ENCODE results near the gene ATF4.

ATF4 gene

DNA sequence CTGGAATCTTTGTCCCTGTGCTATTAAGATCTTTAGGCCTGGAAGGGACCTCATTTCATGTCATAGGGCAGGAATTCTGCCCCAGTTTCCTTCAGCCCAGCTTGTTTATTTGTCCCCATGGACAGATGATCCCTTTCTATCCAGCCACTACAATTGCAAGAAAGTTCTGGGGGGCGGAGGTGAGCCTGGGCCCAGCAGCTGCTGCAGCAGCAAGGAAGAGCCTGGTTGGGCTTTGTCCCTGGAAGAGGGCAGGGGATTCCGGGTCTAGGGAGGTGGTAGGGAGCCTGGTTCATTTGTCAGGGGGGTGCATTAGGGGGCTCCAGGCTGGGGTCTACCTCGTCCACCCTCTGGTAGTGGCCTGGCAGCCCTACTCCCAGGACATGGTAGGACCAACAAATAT is 33.8 kb downstream of the ATF4 start:
- Histone ChIP-seq H3K4me3 (ENCODE audit: low read length) (no peak overlapping the region), H3K9me3 (ENCODE audit: insufficient read depth, low read depth, low read length) (no peaks in the 10 kb centered on the region), H3K4me1 (ENCODE audit: insufficient read depth, low read length) (no peaks in the 10 kb centered on the region), H3K9ac (ENCODE audit: low read depth, low read length) (no peak overlapping the region), H3K36me3 (ENCODE audit: insufficient read depth, low read depth, low read length) (no peaks in the 10 kb centered on the region), H3K27ac (ENCODE audit: low read length) (no peak overlapping the region), H3K27me3 (ENCODE audit: insufficient read depth, low read length) (peaks cover 61% of the 10 kb centered on the region)

DNA sequence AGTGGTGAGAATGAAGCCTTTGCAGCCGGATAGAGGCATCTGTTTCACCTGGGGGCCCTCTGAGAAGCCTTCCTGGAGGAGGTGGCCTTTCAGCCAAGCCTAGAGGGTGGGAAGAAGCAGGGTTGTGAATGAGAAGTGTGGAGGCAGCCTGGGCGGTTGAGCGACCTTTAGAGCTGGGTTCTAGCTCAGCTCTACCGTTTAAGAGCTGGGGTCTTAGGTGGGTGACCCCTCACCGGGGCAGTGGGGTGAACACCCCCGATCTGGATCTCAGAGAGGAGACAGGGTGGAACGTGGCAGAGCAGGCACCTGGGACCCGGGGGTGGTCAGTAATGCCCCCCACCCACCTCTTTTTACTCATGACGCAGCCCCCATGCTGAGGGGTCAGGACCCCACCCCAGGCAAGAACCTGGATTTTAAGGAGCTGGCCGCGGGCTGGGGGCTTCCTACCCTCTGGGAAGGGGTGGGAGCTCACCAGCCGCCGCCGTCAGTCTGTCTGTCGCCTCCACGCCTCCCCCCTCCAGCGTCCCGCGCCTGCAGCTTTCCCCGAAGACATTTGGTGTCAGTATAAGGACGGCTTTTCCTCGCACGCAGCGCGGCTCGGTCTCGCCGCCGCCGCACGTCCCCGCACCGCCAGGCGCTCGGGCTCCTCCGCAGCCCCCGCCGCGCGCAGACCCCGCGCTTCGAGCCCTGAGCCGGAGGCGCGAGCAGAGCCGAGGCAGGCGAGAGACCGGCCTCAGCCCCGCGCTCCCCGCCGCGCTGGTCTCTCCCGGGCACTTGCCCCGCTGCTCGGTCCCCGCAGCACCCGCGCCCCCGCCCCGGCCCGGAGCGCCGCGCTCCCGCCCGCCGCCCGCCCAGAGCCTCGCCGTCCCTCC is 36.8 kb downstream of the ATF4 start:
- no peak overlapping the region for H3K27ac ChIP-seq (ENCODE audit: low read length)

DNA sequence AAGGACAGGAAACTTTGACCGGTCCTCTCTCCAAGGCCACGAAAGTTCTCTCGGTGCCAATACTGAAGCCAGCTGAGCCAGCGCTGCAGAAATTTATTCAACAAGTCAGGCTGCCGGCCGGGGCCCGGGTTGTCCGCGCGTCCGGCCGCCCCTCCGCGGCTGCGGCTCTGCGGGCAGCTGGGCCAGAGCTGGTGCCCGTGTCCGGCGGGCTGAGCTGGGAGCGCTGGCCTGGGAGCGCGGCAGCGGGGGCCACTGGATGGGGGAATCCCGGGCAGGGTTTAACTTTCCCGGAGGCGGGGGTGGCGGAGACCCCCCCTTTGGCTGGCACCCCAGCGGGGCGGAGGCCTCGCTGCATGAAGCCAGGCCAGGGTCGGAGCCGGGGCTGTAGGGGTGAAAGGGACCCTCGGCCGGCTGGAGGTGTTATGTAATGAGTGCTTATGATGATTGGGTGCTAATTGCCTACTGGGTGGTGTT is 37.9 kb downstream of the ATF4 start:
- no peak overlapping the region for H3K27ac ChIP-seq (ENCODE audit: low read length)
- no peak overlapping the region for H3K9ac ChIP-seq (ENCODE audit: low read depth, low read length)
- peaks cover 82% of the 10 kb centered on the region for H3K27me3 ChIP-seq (ENCODE audit: insufficient read depth, low read length)
- no peaks in the 10 kb centered on the region for H3K9me3 ChIP-seq (ENCODE audit: insufficient read depth, low read depth, low read length)
- H3K36me3 ChIP-seq (ENCODE audit: insufficient read depth, low read depth, low read length), result no peaks in the 10 kb centered on the region
- H3K4me1 ChIP-seq (ENCODE audit: insufficient read depth, low read length), result no peaks in the 10 kb centered on the region
- H3K4me3 ChIP-seq (ENCODE audit: low read length), result peak overlapping the region; percentile 40; the same call in 1 of the 2 replicates

More for the DNA sequence above, 36.8 kb downstream of the ATF4 start:
- Histone ChIP-seq H3K4me3 (ENCODE audit: low read length) (peak overlapping the region; percentile 30; the same call in 1 of the 2 replicates), H3K4me1 (ENCODE audit: insufficient read depth, low read length) (no peaks in the 10 kb centered on the region), H3K9ac (ENCODE audit: low read depth, low read length) (no peak overlapping the region), H3K9me3 (ENCODE audit: insufficient read depth, low read depth, low read length) (no peaks in the 10 kb centered on the region), H3K36me3 (ENCODE audit: insufficient read depth, low read depth, low read length) (no peaks in the 10 kb centered on the region), H3K27me3 (ENCODE audit: insufficient read depth, low read length) (peaks cover 77% of the 10 kb centered on the region)

DNA sequence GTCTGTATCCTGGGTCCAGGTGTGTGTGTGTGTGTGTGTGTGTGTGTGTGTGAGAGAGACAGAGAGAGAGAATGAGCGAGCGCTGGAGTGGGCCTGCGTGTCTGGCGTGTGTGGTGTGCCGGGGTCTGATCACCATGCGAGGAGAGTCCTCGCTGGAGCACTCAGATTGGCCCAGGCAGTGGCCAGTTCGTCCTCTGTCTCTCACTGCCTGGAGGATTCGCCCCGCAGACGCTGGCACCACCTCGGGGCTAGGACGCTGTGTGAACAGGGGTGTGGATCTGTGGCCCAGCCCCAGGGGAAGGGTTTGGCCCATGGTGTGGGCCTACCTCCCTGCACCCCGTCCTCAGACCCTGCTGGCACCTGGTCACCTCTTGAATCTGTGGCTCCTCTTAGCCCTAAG is 38.6 kb downstream of the ATF4 start:
- no peak overlapping the region for H3K9ac ChIP-seq (ENCODE audit: low read depth, low read length)
- peaks cover 82% of the 10 kb centered on the region for H3K27me3 ChIP-seq (ENCODE audit: insufficient read depth, low read length)

DNA sequence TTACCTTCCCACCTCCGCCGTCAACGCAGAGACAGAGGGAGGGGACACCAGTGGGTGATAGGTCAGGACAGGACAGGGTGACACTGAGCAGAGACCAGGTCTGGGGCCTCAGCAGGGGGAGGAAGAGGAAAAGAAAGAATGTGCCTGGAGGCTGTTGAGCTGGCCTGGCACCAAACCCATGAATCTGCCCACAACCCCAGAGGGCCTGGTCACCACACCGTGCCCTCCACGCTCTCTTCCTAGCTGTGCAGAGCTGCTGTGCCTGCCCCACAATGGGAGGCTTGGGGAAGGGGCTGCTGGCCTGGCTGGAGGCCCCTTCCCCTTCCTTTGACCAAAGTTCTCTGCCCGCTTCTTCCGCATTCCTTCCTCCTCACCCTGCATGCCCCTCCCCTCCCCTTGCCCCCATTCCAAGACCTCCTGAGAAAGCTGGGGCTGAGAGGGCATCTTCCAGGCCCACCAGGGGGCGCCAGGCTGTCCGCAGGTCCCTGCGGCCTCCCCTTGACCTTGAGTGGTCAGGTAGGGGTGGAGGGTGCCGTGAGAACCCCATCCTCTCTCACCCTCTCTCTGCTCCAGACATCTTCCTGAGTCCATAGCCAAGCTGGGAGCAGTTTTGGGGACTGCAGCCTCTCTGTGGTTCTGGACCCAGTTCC is 39.2 kb downstream of the ATF4 start:
- Histone ChIP-seq H3K36me3 (ENCODE audit: insufficient read depth, low read depth, low read length) (no peaks in the 10 kb centered on the region), H3K4me1 (ENCODE audit: insufficient read depth, low read length) (no peaks in the 10 kb centered on the region), H3K9ac (ENCODE audit: low read depth, low read length) (no peak overlapping the region), H3K27me3 (ENCODE audit: insufficient read depth, low read length) (peaks cover 76% of the 10 kb centered on the region), H3K27ac (ENCODE audit: low read length) (no peak overlapping the region), H3K9me3 (ENCODE audit: insufficient read depth, low read depth, low read length) (no peaks in the 10 kb centered on the region), H3K4me3 (ENCODE audit: low read length) (no peak overlapping the region)

More for the DNA sequence above, 38.6 kb downstream of the ATF4 start:
- Histone ChIP-seq H3K9me3 (ENCODE audit: insufficient read depth, low read depth, low read length) (no peaks in the 10 kb centered on the region), H3K27ac (ENCODE audit: low read length) (no peak overlapping the region), H3K36me3 (ENCODE audit: insufficient read depth, low read depth, low read length) (no peaks in the 10 kb centered on the region), H3K4me3 (ENCODE audit: low read length) (no peak overlapping the region), H3K4me1 (ENCODE audit: insufficient read depth, low read length) (no peaks in the 10 kb centered on the region)

DNA sequence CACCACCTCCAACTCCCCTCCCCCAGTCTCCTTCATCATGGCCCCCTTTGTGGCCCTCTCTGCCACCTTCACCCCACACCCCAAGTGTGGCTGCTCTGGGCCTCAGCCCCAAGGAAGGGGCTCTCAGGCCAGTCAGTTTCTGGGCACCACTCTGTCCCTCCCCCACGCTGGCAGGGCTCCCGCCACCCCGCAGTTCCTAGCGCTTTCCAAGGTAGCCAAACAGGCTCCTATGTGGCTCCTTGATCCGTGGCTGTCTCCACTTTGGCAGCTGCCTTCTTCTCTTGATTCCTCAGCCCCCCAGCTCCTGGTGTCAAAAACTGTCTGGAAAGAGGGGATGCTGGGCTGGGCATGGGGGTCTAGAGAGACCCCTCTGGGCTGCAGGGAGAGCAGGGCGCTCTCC is 39.8 kb downstream of the ATF4 start:
- Histone ChIP-seq H3K9ac (ENCODE audit: low read depth, low read length) (no peak overlapping the region), H3K27me3 (ENCODE audit: insufficient read depth, low read length) (peaks cover 70% of the 10 kb centered on the region), H3K9me3 (ENCODE audit: insufficient read depth, low read depth, low read length) (no peaks in the 10 kb centered on the region), H3K36me3 (ENCODE audit: insufficient read depth, low read depth, low read length) (no peaks in the 10 kb centered on the region), H3K4me3 (ENCODE audit: low read length) (no peak overlapping the region), H3K4me1 (ENCODE audit: insufficient read depth, low read length) (no peaks in the 10 kb centered on the region), H3K27ac (ENCODE audit: low read length) (no peak overlapping the region)

DNA sequence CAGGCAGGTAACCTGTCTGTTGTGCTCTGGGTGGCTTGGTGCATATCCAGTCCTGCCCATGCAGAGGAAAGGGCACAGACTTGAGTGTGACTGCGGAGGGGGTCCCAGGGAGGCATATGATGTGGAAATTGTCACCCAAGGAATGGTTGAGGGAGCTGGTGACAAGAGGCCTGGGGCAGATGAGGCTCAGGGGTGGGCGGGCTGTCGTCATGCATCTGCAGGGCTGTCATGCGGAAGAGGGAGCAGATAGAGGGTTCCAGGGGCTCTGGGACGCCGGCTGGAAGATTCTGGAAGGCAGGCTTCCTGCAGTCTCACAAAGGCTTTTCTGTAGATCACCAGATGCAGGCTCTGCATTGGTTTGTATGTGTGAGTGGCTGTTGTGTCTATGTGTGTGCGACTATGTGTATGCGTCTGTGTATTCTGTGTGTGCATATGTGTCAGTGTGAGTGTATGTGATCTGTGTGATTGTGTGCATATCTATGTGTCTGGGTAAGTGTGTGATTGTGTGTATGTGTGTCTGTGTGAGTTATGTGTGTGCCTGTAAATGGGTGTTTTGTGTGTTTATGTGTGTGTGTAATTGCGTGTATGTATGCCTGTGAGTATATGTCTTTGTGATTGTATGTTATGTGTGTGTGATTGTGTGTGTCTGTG is 42.6 kb downstream of the ATF4 start:
- Histone ChIP-seq H3K4me1 (ENCODE audit: insufficient read depth, low read length) (no peaks in the 10 kb centered on the region), H3K9ac (ENCODE audit: low read depth, low read length) (no peak overlapping the region), H3K36me3 (ENCODE audit: insufficient read depth, low read depth, low read length) (no peaks in the 10 kb centered on the region), H3K9me3 (ENCODE audit: insufficient read depth, low read depth, low read length) (no peaks in the 10 kb centered on the region), H3K27ac (ENCODE audit: low read length) (no peak overlapping the region), H3K4me3 (ENCODE audit: low read length) (no peak overlapping the region), H3K27me3 (ENCODE audit: insufficient read depth, low read length) (peaks cover 45% of the 10 kb centered on the region)

DNA sequence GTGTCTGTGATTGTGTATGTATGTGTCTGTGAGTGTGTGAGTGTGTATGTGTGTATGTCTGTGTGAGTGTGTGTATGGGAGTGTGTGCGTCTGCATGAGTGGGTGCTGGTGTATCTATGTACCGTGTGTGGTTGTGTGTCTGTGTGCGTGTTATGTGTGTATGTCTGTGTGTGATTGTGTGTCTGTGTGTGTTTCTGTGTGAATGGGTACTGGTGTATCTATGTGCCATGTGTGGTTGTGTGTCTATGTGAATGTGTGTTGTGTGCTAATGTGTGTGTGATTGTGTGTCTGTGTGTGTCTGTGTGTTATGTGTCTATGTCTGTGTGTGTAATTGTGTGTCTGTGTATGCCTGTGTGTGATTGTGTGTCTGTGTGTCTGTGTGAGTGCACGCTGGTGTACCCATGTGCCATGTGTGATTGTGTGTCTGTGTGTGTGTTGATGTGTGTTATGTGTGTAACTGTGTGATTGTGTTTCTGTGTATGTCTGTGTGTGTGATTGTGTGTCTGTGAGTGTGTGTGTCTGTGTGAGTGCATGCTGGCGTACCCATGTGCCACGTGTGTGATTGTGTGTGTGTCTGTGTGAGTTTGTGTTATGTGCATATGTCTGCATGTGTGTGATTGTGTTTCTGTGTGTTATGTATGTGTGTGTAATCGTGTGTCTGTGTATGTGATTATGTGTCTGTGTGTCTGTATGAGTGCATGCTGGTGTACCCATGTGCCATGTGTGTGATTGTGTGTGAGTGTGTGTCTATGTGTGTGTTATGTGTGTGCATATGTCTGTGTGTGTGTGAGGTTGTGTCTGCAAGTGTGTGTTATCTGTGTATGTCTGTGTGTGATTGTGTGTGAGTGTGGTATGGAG is 43.4 kb downstream of the ATF4 start:
- Histone ChIP-seq H3K4me3 (ENCODE audit: low read length) (no peak overlapping the region), H3K27me3 (ENCODE audit: insufficient read depth, low read length) (peaks cover 37% of the 10 kb centered on the region), H3K9ac (ENCODE audit: low read depth, low read length) (no peak overlapping the region), H3K9me3 (ENCODE audit: insufficient read depth, low read depth, low read length) (no peaks in the 10 kb centered on the region), H3K4me1 (ENCODE audit: insufficient read depth, low read length) (no peaks in the 10 kb centered on the region), H3K36me3 (ENCODE audit: insufficient read depth, low read depth, low read length) (no peaks in the 10 kb centered on the region), H3K27ac (ENCODE audit: low read length) (no peak overlapping the region)

DNA sequence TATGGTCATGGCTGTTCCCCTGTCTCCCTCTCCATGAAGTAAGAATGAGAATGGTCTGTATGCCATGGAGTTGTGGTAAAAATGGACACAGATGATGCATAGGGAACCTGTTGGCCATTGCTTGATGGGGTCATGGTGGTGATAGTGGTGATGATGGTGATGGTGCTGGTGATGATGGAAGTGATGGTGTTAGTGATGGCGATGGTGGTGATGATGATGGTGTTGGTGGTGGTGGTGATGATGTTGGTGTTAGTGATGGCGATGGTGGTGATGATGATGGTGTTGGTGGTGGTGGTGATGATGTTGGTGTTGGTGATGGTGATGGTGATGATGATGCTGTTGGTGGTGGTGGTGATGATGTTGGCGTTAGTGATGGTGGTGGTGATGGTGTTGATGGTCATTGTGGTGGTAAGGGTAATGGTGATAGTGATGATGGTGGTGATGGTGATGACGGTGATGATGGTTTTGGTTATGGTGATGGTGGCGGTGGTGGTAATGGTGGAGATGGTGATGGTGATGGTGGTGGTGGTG is 45.1 kb downstream of the ATF4 start:
- H3K27me3 ChIP-seq (ENCODE audit: insufficient read depth, low read length), result peaks cover 20% of the 10 kb centered on the region
- no peak overlapping the region for H3K4me3 ChIP-seq (ENCODE audit: low read length)
- no peak overlapping the region for H3K9ac ChIP-seq (ENCODE audit: low read depth, low read length)
- H3K9me3 ChIP-seq (ENCODE audit: insufficient read depth, low read depth, low read length), result no peaks in the 10 kb centered on the region
- H3K4me1 ChIP-seq (ENCODE audit: insufficient read depth, low read length), result no peaks in the 10 kb centered on the region
- no peak overlapping the region for H3K27ac ChIP-seq (ENCODE audit: low read length)
- H3K36me3 ChIP-seq (ENCODE audit: insufficient read depth, low read depth, low read length), result no peaks in the 10 kb centered on the region

DNA sequence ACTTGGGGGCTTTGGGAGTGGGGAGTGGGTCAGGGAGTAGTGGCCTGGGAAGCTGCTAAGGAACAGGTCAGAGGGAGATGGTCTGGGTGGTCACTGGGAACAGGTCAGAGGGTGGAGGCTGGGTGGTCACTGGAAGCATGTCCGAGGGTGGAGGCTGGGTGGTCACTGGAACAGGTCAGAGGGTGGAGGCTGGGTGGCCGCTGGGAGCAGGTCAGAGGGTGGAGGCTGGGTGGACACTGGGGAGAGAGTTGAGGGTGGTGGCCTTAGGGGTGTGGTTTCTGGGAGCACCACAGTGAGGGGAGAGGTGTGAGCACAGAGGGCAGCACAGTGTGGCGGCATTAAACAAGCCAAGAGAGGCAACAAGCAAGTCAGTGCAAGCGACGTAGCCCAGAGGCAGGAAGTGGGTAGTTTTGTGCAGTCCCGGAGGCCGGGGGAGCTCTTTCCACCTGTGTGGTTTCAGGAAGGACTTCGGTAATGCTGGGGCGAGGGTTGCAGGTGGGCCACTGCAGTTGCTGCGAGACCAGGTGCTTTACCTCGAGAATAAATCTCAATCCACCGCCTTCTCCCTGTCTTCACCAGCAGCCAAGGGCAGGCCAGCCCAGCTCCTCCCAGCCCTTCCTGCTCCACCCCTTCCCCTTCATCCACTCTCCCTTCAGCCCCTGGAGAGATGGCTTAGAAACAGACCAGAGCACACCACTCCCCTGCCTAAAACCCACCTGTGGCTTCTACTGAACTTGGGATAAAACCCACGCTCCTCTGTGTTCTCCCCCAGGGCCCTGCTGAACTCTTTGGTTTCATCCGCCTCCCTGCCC is 47.0 kb downstream of the ATF4 start:
- Histone ChIP-seq H3K4me3 (ENCODE audit: low read length) (no peak overlapping the region), H3K9me3 (ENCODE audit: insufficient read depth, low read depth, low read length) (no peaks in the 10 kb centered on the region)

More for the DNA sequence above, 47.0 kb downstream of the ATF4 start:
- peaks cover 4% of the 10 kb centered on the region; the same call in 1 of the 2 replicates for H3K27me3 ChIP-seq (ENCODE audit: insufficient read depth, low read length)
- H3K27ac ChIP-seq (ENCODE audit: low read length), result no peak overlapping the region
- H3K36me3 ChIP-seq (ENCODE audit: insufficient read depth, low read depth, low read length), result no peaks in the 10 kb centered on the region
- no peak overlapping the region for H3K9ac ChIP-seq (ENCODE audit: low read depth, low read length)
- H3K4me1 ChIP-seq (ENCODE audit: insufficient read depth, low read length), result no peaks in the 10 kb centered on the region

All from iPS-20b (cell line).